Dedifferentiated amniotic fluid mesenchymal stem cell (primary cell): Measurements from ENCODE around the gene CCDC160.
"Not testable (repeated sequence)": the region's sequence is repeated elsewhere in the genome, so short reads cannot be mapped to it uniquely, and the experiment has no call there.

Source experiments
- DNase-seq: peaks from one replicate; pipeline ENCODE4 v3.0.0-alpha.2; 2016; ENCODE audit errors: extremely low spot score

CCDC160 gene

GRCh38 chrX:134236626-134237614, at the start of gene CCDC160:
CCDC160 (plus strand) TSS chrX:134237182; CDS start chrX:134244801, 7,619 bp downstream.
- no peak for DNase-seq

GRCh38 chrX:134191281-134191680, 45.7 kb upstream of the CCDC160 start:
- DNase-seq, result no peak

- no peak for DNase-seq
Observed at GRCh38 chrX:134194915-134195314, 42.1 kb upstream of the CCDC160 start.

GRCh38 chrX:134202561-134202960, 34.4 kb upstream of the CCDC160 start:
- DNase-seq, result no peak

- no peak for DNase-seq
Observed at GRCh38 chrX:134206221-134206620, 30.8 kb upstream of the CCDC160 start.

GRCh38 chrX:134210465-134210864, 26.5 kb upstream of the CCDC160 start:
- DNase-seq, result no peak

- DNase-seq, result no peak
Observed at GRCh38 chrX:134235236-134235635, 1.7 kb upstream of the CCDC160 start.

- DNase-seq, result not testable (repeated sequence)
Observed at GRCh38 chrX:134238144-134238543, 1.2 kb downstream of the CCDC160 start.

GRCh38 chrX:134239016-134239415, 2.0 kb downstream of the CCDC160 start:
- no peak for DNase-seq

GRCh38 chrX:134240209-134240608, 3.2 kb downstream of the CCDC160 start:
- DNase-seq, result no peak

- DNase-seq, result no peak
Observed at GRCh38 chrX:134241960-134242619, 5.1 kb downstream of the CCDC160 start.

- peak; percentile 20 for DNase-seq
Observed at GRCh38 chrX:134244043-134244442, 7.1 kb downstream of the CCDC160 start.

GRCh38 chrX:134246282-134246681, 9.3 kb downstream of the CCDC160 start:
- no peak for DNase-seq

- DNase-seq, result no peak
Observed at GRCh38 chrX:134247492-134247891, 10.5 kb downstream of the CCDC160 start.

GRCh38 chrX:134249241-134249640, 12.3 kb downstream of the CCDC160 start:
- no peak for DNase-seq

- DNase-seq, result no peak
Observed at GRCh38 chrX:134251241-134251640, 14.3 kb downstream of the CCDC160 start.

GRCh38 chrX:134254511-134254910, 17.5 kb downstream of the CCDC160 start:
- no peak for DNase-seq

- DNase-seq, result no peak
Observed at GRCh38 chrX:134255555-134255954, 18.6 kb downstream of the CCDC160 start.

GRCh38 chrX:134256684-134257083, 19.7 kb downstream of the CCDC160 start:
- no peak for DNase-seq

- DNase-seq, result no peak
Observed at GRCh38 chrX:134258202-134258601, 21.2 kb downstream of the CCDC160 start.

- not testable (repeated sequence) for DNase-seq
Observed at GRCh38 chrX:134285934-134286333, 49.0 kb downstream of the CCDC160 start.

- DNase-seq, result no peak
Observed at GRCh38 chrX:134287346-134287745, 50.4 kb downstream of the CCDC160 start.

GRCh38 chrX:134294548-134294947, 57.6 kb downstream of the CCDC160 start:
- DNase-seq, result no peak
